Transverse colon (tissue), 4 donors: Measurements from ENCODE around the gene ZNF212.

Source experiments
- CTCF ChIP-seq, 5 experiments: fragments of 200-600 bp in 3 of 5; fragments of 450-650 bp in 2 of 5; sonication (generic) in 3 of 5; IDR thresholded peaks; 1 replicate in 2 of 5; 2 replicates in 3 of 5; pipeline ENCODE4 v1.5.1; 2016 to 2017; ENCODE audit warnings: antibody characterized with exemption in 5 of 5, inconsistent platforms in 3 of 5, mild to moderate bottlenecking in 2 of 5, moderate library complexity in 1 of 5
- POLR2A ChIP-seq: fragments of 450-650 bp; IDR thresholded peaks from one replicate; pipeline ENCODE4 v1.6.1; 2016; ENCODE audit warnings: antibody characterized with exemption, mild to moderate bottlenecking, moderate library complexity
- POLR2AphosphoS5 ChIP-seq, 3 donors: sonication (generic); formaldehyde crosslinking; IDR thresholded peaks; one replicate each; pipeline ENCODE4 v1.6.1; 2016; ENCODE audit warnings: antibody characterized with exemption in 3 of 3

- no peak for TF ChIP-seq CTCF (IDR thresholded peaks at IDR 0.05)
- TF ChIP-seq POLR2A: no peak
- no peak for TF ChIP-seq POLR2AphosphoS5 (IDR thresholded peaks at IDR 0.05)
Measured at GRCh38 chr7:149280151-149280550, 40.7 kb downstream of the ZNF212 start.
